Panc1 (cell line): ENCODE data around the gene CPS1.

ENCODE experiments used
- CTCF ChIP-seq: fragments of 450-650 bp; IDR thresholded peaks from 2 replicates; pipeline ENCODE4 v1.5.1; 2017; ENCODE audit warnings: mild to moderate bottlenecking
- POLR2AphosphoS5 ChIP-seq: IDR thresholded peaks from 2 replicates; pipeline ENCODE4 v1.6.1; 2012; ENCODE audit warnings: mild to moderate bottlenecking, low read depth, low read length, moderate library complexity
- REST ChIP-seq, 2 experiments: IDR thresholded peaks; 2 replicates each; pipeline ENCODE4 v1.6.1; 2011 to 2012; ENCODE audit warnings: low read depth in 2 of 2, control low read depth in 1 of 2, low read length in 1 of 2, mild to moderate bottlenecking in 1 of 2, moderate library complexity in 1 of 2; ENCODE audit not compliant: insufficient read depth in 1 of 2
- TCF7L2 ChIP-seq: IDR thresholded peaks from 2 replicates; pipeline ENCODE4 v1.6.1; 2011; ENCODE audit warnings: mild to moderate bottlenecking, low read depth, low read length, inconsistent platforms

GRCh38 chr2:210663631-210664089 is 107.3 kb downstream of the CPS1 start:
- TF ChIP-seq CTCF, result peak; percentile 15; the same call in 1 of the 2 replicates
- TF ChIP-seq TCF7L2, result no peak
- no peak for TF ChIP-seq REST (IDR thresholded peaks at IDR 0.05; ENCODE audit: insufficient read depth in 1 of 2, low read depth in 2 of 2, low read length in 1 of 2)
- TF ChIP-seq POLR2AphosphoS5, result no peak
